IMR-90 (cell line): ENCODE results near the gene HDAC2.

Experiments
- BHLHE40 ChIP-seq: fragments of 150-350 bp; IDR thresholded peaks from 2 replicates; pipeline ENCODE4 v1.6.1; 2016; ENCODE audit warnings: mild to moderate bottlenecking, low read depth, low read length
- CTCF ChIP-seq: conservative IDR thresholded peaks from 2 replicates; pipeline ENCODE4 v1.5.1; 2012; ENCODE audit warnings: mild to moderate bottlenecking, low read depth, low read length, improper control_type of control experiment
- FOS ChIP-seq: fragments of 150-350 bp; IDR thresholded peaks from 2 replicates; pipeline ENCODE4 v1.6.1; 2016; ENCODE audit warnings: low read depth, low read length
- MXI1 ChIP-seq: IDR thresholded peaks from 2 replicates; pipeline ENCODE4 v1.6.1; 2012; ENCODE audit warnings: low read depth, mild to moderate bottlenecking, low read length, moderate library complexity, borderline replicate concordance
- POLR2A ChIP-seq: IDR thresholded peaks from 2 replicates; pipeline ENCODE4 v1.6.1; 2012; ENCODE audit warnings: mild to moderate bottlenecking, low read depth, low read length
- RAD21 ChIP-seq: IDR thresholded peaks from 2 replicates; pipeline ENCODE4 v1.6.1; 2012; ENCODE audit warnings: low read length, improper control_type of control experiment
- USF2 ChIP-seq: fragments of 150-350 bp; IDR thresholded peaks from 2 replicates; pipeline ENCODE4 v1.6.1; 2017; ENCODE audit warnings: mild to moderate bottlenecking, antibody characterized with exemption, low read length, low read depth

GRCh38 chr6:114009192-114009591 lies 38.2 kb upstream of the HDAC2 start:
- TF ChIP-seq CTCF: no peak
- no peak for TF ChIP-seq POLR2A
- TF ChIP-seq USF2: no peak
- no peak for TF ChIP-seq FOS
- TF ChIP-seq BHLHE40: no peak
- no peak for TF ChIP-seq RAD21
- no peak for TF ChIP-seq MXI1
